Measurements from ENCODE around the gene EDNRB.
"Not testable (repeated sequence)": the region's sequence is repeated elsewhere in the genome, so short reads cannot be mapped to it uniquely, and the experiment has no call there.

The EDNRB gene

DNA sequence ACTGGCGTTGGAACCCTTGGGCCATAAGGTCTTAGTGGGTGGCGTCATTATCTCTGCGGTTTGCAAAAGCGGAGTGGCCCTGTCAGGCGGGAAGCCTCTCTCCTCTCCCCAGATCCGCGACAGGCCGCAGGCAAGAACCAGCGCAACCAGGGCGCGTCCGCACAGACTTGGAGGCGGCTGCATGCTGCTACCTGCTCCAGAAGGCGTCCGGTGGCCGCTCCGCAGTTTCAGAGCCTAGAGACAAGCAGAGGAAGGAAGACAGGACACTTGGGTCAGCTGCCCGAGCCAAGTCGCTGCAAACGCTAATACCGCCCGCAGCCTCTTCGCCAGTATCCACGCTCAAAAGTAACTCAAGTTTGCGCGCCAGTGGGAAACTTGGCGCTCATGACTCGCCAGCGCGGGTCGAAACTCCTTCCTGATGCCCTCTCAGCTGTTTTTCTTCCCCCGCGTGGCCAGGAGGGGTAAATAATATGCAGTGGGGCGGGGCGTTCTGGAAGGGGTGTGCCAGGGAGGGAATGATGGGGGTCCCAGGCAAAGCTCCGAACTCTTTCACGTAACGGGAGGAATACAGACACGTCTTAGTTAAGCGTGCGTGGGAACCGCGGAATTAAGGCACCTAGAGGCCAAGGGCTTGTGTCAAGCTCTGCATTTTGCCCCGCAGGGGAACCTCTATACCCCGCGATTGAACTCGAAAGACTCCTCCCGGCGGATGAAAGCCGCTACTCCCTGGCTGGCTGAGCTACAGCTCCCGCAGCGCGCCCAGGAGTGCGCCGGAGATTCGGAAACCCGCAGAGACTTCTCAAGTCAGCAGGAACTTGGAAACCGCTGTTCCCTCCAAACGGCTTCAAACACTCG is at the start of gene EDNRB:
EDNRB (minus strand) TSS at position 441 of the 855 bp plus-strand sequence; CDS start at position 183, 258 bp downstream.
- DNase-seq (ENCODE audit: low spot score), result peak; percentile 44

DNA sequence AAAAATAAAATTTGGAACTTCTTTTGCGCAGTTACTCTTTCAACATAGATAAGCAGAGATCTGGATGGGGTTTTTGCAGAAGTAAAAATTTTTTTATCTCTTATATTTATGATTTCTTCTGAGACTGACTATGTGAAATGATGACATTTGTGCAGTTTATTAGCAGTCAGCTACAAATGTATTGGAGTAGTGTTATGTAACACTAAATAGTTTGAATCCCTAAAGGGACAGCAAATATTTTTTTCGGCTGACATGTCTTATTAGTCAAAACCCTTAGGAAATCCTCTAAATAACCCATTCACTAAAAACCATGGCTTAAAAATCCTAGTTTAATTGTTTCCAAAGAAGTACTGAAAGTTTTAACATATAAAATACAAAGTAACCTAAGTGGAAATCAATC is 48.0 kb upstream of the EDNRB start:
- DNase-seq (ENCODE audit: low spot score), result no peak

DNA sequence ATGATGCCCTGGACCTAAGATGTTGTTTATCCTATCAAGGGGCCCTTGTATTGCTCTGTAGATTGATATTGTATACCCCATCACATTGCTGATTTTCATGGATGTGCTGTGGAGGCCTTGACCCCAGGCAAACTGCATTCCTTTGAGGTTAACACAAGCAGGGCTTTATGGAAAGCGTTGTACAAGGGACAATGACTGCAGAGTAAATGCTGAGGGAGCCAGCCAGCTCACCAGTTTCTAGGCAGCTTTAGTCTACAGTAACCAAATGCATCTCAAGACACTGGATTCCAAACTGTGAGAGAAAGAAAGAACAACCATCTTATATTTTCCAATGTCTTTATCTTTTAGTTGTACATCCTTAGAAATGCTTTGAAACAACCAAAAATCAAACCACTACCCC is 34.1 kb upstream of the EDNRB start:
- no peak for DNase-seq (ENCODE audit: low spot score)

DNA sequence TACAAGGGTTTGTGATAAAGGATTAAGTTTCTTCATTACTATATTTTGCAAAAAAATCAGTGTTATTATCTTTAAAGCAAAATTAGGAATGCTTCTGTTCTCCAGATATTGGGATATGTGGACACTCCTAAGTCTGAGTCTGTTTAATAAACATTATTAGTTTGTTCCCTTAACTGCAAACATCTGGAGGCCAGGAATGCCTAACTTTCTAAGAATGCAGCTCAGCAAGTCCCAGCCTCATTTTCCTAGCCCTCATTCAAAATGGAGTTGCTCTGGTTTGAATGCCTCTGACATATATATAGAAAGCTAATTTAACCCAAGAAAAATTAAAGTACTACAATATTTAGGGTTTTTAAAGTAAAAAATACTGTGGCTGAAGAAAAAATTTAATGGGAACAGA is 33.6 kb upstream of the EDNRB start:
- DNase-seq (ENCODE audit: low spot score), result no peak

DNA sequence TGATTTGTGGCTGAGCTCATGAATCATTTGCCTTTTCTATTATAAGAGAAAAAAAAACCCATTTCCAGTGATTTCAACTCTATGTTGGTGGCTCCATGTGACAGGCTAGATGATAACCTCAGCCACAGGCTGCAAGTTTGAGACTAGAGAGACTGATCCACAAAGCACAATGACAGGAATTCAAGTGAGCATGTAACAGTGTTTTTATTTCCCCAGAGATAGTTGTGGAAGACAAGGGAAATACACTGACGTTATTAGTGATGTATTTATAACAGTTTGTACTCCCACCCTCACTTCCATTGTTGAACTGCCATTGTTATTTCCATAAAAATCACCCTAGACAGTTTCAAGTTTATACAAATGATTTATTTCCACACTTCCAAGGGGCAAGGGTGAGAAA is 27.9 kb upstream of the EDNRB start:
- DNase-seq (ENCODE audit: low spot score), result no peak

DNA sequence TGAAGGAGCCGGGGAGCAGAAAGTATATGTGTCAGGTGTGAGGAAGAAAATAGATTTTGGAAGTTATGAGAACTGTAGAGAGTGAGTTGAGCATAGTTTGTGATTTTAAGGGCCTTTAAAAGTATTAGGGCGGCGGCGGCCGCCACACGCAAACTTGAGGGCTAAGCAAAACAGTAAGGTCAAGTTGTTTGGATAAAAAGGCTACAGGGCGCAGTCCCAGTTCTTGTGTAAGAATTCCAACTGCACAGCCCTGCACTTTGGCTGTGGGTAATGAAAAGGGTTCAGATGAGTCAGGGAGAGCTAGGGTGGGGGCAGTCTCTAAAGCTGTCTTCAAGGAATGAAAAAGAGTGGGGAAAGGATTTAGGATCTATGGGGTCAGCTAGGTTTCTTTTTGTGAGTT is 16.4 kb upstream of the EDNRB start:
- DNase-seq (ENCODE audit: low spot score), result not testable (repeated sequence)

DNA sequence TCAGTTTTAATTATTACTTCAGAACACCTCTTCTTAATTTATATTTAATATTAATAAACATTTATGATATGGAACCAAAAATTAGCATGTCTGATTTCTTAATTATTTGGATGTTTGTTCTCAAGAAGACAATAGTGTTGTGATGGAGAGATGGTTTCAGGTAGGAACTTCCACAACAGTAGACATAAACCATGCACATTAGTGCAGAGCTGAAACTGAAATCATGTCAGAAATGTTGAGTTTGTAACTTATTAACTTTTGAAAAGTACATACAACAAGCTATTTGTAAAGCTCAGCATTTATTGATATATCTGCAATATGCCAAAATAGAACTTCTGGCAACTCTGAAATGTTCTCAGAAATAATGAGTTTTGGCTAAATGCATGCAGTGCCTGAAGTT is 11.8 kb upstream of the EDNRB start:
- no peak for DNase-seq (ENCODE audit: low spot score)

DNA sequence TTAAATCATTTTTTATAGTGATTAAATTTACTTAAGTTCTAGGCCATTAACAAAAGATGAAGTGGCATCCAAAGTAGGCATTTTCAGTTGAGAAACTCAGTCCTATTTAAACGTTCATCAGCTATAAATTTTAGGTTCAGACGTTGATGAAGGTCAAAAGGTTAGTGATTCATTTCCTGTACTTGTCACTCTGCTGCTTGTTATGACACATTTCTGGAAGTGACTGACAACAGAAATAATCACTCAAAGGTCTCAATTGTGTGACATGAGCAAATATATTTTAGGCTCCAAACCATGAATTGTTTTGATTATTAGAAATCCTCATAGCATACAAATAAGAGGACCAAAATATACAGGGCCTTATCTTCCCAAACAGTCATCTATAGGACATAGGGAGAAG is 10.3 kb upstream of the EDNRB start:
- DNase-seq (ENCODE audit: low spot score), result no peak

DNA sequence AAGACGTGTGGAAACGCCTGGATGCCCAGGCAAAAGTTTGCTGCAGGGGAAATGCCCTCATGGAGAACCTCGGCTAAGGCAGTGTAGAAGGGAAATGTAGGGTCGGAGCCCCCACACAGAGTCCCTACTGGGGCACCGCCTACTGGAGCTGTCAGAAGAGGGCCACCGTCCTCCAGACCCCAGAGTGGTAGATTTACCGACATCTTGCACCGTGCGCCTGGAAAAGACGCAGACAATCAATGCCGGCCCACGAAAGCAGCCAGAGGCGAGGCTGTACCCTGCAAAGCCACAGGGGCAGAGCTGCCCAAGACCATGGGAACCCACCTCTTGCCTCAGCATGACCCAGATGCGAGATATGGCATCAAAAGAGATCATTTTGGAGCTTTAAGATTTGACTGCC is 7.0 kb upstream of the EDNRB start:
- DNase-seq (ENCODE audit: low spot score), result no peak

DNA sequence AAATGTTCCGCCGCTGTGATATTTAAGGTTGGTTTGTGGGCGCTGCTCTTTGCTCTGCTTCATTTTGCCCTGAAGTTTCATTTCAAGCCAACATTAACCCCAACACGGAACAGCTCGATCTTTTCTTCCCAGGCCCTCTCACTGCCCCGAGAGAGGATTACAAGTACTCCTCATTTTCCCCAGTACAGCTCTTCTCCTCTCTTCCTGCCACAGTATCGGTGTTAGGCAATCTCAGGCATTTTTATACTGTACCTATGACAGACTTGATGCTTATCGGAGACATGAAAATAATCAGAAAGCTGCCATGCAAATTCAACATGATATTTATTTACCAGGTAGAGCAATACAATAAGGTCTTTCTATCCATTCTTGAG is 1.3 kb upstream of the EDNRB start:
- no peak for DNase-seq (ENCODE audit: low spot score)

DNA sequence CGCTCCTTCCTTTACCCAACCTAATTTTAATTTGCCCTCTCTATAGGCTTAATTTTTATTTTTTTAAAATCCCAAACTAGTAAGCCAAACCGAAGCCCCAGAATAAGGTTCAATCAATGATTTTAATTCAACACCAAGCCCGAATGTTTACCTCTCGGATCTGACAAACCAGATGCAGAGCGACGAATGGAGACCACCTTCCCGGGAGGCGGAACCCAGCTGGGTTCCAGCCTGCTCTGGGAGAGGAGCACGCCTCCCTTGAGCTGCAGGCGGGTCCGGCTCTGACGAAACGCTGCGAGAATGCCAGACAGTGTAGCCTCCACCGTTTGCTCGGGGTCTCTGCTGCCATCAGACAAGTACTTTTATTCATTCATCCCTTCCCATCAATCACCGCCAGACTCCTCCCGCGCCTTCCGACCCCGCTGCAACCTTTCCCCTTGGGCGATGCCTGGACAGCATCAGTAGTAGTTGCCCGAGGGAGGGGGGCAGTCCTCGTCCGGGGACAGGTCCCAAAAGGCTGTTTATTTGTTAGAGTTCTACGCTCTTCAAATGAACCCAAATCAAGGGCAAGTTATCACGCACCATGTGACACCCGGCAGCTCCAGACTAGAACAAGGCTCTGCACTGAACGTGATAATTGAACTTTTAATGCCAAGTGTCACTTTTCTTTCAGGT is 752 bp upstream of the EDNRB start:
- peak; percentile 53 for DNase-seq (ENCODE audit: low spot score)

DNA sequence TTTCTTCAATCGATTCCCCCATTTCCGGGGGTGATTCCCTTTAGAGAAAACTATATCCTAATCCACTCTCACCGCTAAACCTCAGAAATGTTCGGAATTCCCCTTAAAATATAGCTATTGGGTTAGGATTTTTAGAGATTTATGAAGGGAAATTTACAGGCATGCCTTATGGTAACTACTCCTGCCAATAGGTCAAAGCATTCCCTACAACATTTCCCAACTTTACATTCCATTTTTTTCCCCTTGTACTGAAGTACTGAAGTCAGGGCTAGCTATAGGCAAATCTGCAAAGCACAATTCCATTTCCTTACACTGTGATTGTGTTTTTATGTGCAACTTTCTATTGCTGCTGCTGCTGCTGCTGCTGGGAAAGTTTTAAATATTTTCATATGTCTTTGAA is 2.1 kb downstream of the EDNRB start:
- DNase-seq (ENCODE audit: low spot score), result no peak

DNA sequence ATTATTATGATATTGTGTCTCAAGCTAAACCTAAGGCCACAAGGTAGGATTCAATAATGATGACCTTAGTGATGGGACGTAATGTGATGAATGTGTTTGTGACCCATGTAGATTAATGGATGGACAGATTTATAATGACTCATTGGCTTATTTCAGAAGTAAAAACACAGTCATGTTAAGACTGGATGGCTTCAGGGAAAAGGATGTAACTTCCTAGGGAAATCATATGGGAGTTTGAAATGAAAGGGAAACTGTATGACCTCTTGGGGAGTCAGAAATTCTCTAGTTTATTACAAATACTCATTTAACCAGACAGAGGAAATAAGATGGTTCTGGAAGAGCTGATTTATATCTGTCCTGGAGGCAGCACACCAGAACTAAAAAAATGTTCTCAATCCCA is 2.9 kb downstream of the EDNRB start:
- no peak for DNase-seq (ENCODE audit: low spot score)

DNA sequence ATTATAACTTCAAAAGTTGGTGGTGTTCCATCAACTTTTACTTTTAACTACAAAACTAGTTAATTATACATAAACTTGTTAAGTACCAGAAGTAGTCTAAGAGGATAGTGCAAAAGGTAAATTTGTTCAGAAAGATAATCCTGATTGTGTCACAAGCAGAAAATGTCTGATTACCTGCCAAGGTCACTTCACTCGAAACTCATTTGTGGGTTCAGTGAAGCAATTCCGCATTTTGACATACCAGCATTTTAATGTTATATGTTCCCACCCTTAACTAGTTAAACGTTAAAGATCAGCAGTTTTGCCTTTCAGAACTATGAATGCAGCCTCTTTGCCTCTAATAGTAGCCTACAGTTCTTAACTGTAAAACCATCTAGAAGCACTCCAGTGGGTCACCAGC is 5.6 kb downstream of the EDNRB start:
- DNase-seq (ENCODE audit: low spot score), result no peak

DNA sequence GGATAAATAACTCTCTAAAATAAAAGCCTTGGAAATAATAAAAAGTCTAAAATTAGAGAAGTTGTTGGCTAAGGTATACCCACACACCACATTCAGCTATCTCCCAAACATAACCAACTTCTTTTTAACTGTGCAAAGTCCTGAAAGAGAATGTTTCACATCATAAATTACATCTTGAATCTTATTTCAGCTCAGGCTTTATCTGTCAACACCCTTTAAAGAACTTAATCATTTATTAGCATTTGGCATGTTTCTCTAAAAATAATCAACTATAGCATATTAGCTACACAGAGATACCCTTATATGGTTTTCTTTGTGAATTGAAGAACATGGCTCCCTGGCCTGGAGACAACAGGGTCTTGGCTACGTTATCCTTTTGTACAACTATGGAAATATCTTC is 6.9 kb downstream of the EDNRB start:
- no peak for DNase-seq (ENCODE audit: low spot score)

DNA sequence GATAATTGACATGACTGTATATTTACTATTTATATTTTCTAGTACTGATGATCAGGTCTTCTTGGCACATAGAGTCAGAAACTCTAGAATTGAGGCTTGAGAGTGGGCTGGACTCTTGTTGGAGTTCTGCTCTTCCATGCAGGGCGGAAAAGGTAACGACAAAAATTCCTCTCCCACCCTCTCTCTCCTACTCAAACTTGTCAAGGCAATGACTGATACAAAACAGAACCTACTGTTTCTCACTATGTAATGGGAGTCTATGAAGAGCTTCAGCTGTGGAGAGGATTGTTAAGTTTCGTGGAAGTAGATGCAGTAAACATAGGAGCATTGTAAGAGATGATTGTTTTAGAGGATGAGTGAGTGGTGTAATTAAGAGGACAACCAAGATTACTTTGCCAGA is 8.8 kb downstream of the EDNRB start:
- DNase-seq (ENCODE audit: low spot score), result no peak

DNA sequence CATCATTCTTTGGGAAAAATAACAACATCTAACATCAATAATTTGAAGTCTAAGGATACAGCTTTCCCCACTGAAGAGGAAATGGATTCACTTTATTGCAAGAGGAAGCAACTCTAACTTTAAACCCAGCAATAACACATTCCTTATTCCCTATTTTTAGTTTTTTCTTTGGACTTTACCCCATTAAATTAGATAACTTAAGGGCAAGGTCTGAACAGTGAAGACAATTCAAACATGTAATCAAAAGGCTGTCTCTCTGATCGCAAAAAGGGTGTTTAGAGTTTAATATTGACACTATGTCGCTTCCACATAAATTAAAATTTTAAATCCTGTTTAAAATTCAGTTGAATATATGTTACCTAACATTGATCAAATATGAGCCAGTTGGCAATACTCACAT is 10.1 kb downstream of the EDNRB start:
- DNase-seq (ENCODE audit: low spot score), result no peak

DNA sequence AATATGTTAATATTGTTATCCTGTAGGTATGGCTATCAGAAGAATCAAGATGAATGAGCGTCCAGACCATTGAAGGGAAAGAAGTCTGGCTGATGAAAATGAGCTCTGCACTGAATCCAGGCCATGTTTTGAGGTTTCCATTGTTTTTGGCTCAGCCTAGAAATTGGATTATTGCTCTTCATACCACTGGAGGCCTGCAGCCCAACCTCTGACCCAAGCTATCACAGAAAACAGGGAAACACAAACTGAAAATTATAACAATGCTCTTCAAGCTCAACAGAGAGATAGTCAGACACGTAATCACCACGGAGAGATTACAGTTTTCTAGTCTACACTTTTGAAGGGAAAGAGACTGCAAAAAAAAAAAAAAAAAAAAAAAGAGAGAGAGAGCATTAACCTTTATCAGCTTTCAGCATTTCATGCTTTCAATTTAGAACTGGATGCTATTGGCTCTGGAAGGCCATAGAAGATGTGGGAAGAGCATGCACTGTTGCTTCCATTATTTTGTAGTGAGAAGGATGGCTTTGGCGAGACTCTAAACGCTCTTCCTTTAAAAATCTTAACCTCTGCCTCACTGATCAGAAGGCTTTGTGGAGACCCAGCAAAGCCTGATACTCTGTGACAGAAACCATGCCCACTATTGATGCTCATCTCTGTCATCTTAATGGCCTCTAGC is 10.8 kb downstream of the EDNRB start:
- no peak for DNase-seq (ENCODE audit: low spot score)

DNA sequence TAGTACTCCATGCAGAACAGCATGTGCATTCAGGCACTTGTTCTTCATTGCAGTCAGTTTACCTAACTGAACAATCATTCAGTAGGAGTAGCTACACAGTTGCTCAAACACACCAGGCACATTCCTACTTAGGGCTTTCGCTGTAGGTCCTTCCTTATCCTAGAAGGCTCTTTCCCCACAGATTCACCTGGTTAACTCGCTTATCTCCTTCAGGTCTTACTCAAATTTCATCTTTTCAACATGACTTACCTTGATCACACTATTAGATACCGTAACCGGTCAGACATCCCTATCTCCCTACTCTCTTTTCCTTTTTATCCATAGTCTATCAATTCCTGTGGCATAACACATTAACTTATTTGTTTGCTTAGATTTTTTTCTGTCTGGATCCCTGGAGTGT is 14.6 kb downstream of the EDNRB start:
- no peak for DNase-seq (ENCODE audit: low spot score)

DNA sequence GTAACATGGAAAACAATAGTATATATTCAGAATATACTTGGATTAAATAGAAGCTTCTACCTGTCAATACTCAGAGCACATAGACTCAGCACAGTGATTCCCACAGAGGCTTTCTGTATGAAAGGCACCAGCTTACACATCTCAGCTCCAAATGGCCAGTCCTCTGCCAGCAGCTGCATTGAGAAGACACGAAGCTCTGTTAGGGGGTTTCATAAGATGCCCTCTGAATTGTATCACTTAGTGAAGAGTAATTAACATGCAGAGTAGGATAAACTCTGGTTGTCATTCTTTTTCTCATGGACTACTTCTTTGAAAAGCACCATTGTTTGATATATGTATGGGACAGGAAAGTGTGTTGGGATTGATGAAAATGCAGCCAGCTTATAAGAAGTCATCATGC is 15.2 kb downstream of the EDNRB start:
- DNase-seq (ENCODE audit: low spot score), result no peak

DNA sequence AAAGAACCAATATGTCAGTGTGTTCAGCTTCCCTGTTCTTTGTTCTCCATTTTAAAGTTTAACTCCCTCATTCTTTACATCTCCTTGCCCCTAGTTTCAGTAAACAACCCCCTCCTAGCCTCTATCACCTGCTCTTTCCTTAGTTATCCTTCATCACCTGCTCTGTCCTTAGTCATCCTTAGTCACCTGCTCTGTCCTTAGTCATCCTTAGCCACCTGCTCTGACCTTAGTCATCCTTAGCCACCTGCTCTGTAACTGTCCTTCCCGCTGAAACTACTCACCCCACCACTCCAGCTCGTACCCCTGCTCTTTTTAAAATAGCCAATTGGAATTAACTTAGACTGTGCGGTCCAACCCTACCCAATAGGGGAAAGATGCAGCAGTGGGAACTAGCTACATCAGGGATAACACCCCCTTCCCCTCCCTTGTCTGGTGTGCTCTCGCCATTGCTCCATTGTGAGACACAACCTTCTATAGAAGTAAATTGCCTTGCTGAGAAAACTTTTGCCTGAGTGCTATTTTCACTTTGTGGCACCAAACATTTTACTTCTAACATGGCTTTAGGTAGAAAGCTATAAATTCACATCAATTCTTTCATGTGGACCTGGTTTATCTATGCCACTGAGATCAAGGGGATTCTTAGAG is 16.2 kb downstream of the EDNRB start:
- no peak for DNase-seq (ENCODE audit: low spot score)

DNA sequence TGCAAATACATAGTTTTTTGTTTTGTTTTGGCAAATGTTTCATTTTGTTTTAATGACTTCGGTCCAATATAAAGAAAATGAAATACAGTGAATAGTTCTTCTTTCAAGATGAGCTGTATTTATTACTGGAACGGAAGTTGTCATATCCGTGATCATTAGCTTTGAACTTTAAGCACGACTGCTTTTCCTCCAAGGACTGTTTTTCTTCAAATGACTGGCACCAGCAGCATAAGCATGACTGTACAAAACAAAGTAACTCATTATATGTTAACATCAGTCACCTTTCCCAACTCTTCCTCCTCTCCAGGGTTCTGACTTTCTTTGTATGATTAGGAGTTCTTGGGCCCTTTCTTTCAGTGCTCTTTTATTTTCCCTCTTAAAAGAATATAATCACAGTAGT is 20.5 kb downstream of the EDNRB start:
- no peak for DNase-seq (ENCODE audit: low spot score)

DNA sequence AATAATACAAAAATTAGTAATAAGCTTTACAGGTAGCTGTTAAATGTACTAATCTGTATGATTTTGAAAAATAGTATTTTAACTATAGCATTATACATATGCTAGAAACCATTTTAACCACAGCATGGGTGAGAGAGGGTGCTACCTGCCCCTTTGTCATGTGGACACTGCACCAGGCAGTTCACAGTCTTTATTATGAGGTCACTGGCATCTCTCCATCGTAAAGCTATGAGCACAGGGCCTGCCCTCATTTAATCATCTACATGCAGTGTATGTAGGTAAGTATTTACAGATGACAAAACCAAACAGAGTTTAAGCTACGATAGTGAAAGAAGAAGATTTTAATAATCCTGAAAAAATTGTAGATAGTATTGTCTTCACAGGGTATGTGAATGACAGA is 21.7 kb downstream of the EDNRB start:
- DNase-seq (ENCODE audit: low spot score), result no peak

Measured in AG20443 (cell line).